Right lobe of liver (tissue), 4 donors: ENCODE measurements around the gene MCTP1.

Experiments used
- POLR2A ChIP-seq: fragments of 450-650 bp; IDR thresholded peaks from one replicate; pipeline ENCODE4 v1.6.1; 2017; ENCODE audit warnings: antibody characterized with exemption, mild to moderate bottlenecking
- TF ChIP-seq, protein P1 (sequence below), 4 donors: fragments of 200-600 bp in 3 of 4; fragments of 450-650 bp in 1 of 4; IDR thresholded peaks; one replicate each; pipeline versions ENCODE4 v1.5.1 to v1.8.0; 2016 to 2022; ENCODE audit warnings: antibody characterized with exemption in 4 of 4, mild to moderate bottlenecking in 2 of 4
- donor health status: DM: no; HTN: no; CAD: no.
- donor health status: DM: no; HTN: no; CAD: no.
- donor health status: DM: no; HTN: yes; CAD: no.

GRCh38 chr5:95296291-95296690 is 11.4 kb upstream of the MCTP1 start:
- TF ChIP-seq, protein P1, sequence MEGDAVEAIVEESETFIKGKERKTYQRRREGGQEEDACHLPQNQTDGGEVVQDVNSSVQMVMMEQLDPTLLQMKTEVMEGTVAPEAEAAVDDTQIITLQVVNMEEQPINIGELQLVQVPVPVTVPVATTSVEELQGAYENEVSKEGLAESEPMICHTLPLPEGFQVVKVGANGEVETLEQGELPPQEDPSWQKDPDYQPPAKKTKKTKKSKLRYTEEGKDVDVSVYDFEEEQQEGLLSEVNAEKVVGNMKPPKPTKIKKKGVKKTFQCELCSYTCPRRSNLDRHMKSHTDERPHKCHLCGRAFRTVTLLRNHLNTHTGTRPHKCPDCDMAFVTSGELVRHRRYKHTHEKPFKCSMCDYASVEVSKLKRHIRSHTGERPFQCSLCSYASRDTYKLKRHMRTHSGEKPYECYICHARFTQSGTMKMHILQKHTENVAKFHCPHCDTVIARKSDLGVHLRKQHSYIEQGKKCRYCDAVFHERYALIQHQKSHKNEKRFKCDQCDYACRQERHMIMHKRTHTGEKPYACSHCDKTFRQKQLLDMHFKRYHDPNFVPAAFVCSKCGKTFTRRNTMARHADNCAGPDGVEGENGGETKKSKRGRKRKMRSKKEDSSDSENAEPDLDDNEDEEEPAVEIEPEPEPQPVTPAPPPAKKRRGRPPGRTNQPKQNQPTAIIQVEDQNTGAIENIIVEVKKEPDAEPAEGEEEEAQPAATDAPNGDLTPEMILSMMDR (IDR thresholded peaks at IDR 0.05): no peak
- no peak for TF ChIP-seq POLR2A
